ENCODE data around the gene KRTAP23-1. TPM values are rescaled to one million over a fixed set of nuclear protein-coding genes. Genes with fewer than 3 reads are reported as not detected.

The KRTAP23-1 gene
- total and polyA plus RNA-seq, 2 of the 8 experiments (the other 6 are each of a cell fraction or from before 2014, with no cell fraction given) = not detected

DNA sequence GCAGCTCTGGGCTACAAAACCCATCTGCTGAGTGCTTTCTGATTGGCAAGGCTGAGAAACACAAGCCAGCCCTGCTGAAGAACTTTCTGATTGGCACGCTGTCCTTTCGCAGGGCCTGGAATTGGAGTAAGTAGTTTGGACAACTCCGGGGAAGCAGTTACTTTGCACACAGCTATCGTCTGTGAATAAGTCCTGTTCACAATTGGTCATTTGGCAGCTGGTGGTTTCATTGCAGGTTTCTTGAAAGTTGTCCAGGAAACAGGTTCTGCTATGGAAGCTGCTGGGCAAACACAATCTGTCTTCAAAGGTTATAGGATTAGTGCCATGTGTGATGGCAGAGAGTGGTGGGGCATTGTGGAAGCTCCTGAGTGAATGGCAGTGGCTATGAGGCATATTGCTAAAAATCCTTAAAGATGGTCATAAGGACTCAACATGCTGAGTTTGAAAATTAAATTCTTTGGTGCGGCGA is 11.1 kb downstream of the KRTAP23-1 start, which contains the start of gene KRTAP27-1 (continued):
- TF ChIP-seq PHF8 (conservative IDR thresholded peaks at IDR 0.05; ENCODE audit: low read depth, low read length) (no peak), EZH2 (IDR thresholded peaks at IDR 0.05; ENCODE audit: low read depth, low read length, severe bottlenecking) (no peak), TEAD4 (IDR thresholded peaks at IDR 0.05; ENCODE audit: low read depth, low read length) (no peak), TAF1 (IDR thresholded peaks at IDR 0.05; ENCODE audit: low read depth, low read length) (no peak), YY1 (IDR thresholded peaks at IDR 0.05; ENCODE audit: low read depth, low read length) (no peak)
- TF ChIP-seq, protein P1, sequence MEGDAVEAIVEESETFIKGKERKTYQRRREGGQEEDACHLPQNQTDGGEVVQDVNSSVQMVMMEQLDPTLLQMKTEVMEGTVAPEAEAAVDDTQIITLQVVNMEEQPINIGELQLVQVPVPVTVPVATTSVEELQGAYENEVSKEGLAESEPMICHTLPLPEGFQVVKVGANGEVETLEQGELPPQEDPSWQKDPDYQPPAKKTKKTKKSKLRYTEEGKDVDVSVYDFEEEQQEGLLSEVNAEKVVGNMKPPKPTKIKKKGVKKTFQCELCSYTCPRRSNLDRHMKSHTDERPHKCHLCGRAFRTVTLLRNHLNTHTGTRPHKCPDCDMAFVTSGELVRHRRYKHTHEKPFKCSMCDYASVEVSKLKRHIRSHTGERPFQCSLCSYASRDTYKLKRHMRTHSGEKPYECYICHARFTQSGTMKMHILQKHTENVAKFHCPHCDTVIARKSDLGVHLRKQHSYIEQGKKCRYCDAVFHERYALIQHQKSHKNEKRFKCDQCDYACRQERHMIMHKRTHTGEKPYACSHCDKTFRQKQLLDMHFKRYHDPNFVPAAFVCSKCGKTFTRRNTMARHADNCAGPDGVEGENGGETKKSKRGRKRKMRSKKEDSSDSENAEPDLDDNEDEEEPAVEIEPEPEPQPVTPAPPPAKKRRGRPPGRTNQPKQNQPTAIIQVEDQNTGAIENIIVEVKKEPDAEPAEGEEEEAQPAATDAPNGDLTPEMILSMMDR (IDR thresholded peaks at IDR 0.05; ENCODE audit: control extremely low read depth in 1 of 3, insufficient read depth in 1 of 3, low read depth in 1 of 3, low read length in 3 of 3) = no peak

All from H1 (cell line).